Stimulated activated CD4-positive, alpha-beta T cell treated with anti-CD3 and anti-CD28 coated beads, TNF-alpha, amount 100 ng/mL, for 48 hours (primary cell): ENCODE measurements around the gene CCDC38.

Experiments
- DNase-seq, 3 donors: peaks; one replicate each; pipeline ENCODE4 v3.0.0-alpha.2; 2020; ENCODE audit warnings: low read depth in 3 of 3

CCDC38 gene

GRCh38 chr12:95836630-95837239 is 105.7 kb downstream of the CCDC38 start:
- DNase-seq = no peak

- no peak for DNase-seq
Observed at GRCh38 chr12:95836185-95836609, 106.2 kb downstream of the CCDC38 start.

- DNase-seq = no peak
Observed at GRCh38 chr12:95834572-95834971, 107.8 kb downstream of the CCDC38 start.

GRCh38 chr12:95830335-95831089 is 111.9 kb downstream of the CCDC38 start:
- DNase-seq = no peak

GRCh38 chr12:95829395-95829794 is 113.0 kb downstream of the CCDC38 start:
- DNase-seq = no peak

- no peak for DNase-seq
Observed at GRCh38 chr12:95820096-95820703, 122.2 kb downstream of the CCDC38 start.
